Gastrocnemius medialis (tissue), 4 donors: Measurements from ENCODE around the gene RAB3IL1. TPM values are rescaled to one million over a fixed set of nuclear protein-coding genes. Genes with fewer than 3 reads are reported as not detected.
A peak's percentile ranks its signal among the peaks of the same experiment; 100 is the strongest.

Experiments
- ATAC-seq, 2 donors: fragments of 150-250 bp; one replicate each; pipeline ENCODE4 v1.9.1; 2016
- DNase-seq, 2 donors: peaks; one replicate each; pipeline ENCODE4 v3.0.0-alpha.2; 2019
- H3K27ac ChIP-seq, 4 donors: fragments of 200-600 bp; sonication (generic); 1 replicate in 1 of 4; 2 replicates in 3 of 4; pipeline ENCODE4 v1.5.1; 2016 to 2018; ENCODE audit warnings: mild to moderate bottlenecking in 2 of 4, moderate library complexity in 1 of 4
- H3K27me3 ChIP-seq, 3 donors: fragments of 200-600 bp; sonication (generic) in 2 of 3; 1 replicate in 1 of 3; 2 replicates in 2 of 3; pipeline versions ENCODE4 v1.5.1 to v1.6.0; 2016 to 2019; ENCODE audit warnings: mild to moderate bottlenecking in 1 of 3, moderate library complexity in 1 of 3
- H3K36me3 ChIP-seq, 2 donors: fragments of 200-600 bp; sonication (generic) in 1 of 2; one replicate each; pipeline ENCODE4 v1.5.1; 2017 to 2018
- H3K4me1 ChIP-seq, 2 donors: fragments of 200-600 bp; sonication (generic) in 1 of 2; one replicate each; pipeline ENCODE4 v1.5.1; 2016 to 2017; ENCODE audit warnings: mild to moderate bottlenecking in 2 of 2
- H3K4me3 ChIP-seq, 4 donors: fragments of 200-600 bp; sonication (generic) in 3 of 4; 1 replicate in 1 of 4; 2 replicates in 3 of 4; pipeline ENCODE4 v1.5.1; 2016 to 2019; ENCODE audit warnings: mild to moderate bottlenecking in 2 of 4
- H3K9me3 ChIP-seq, 3 donors: fragments of 200-600 bp; sonication (generic) in 2 of 3; 1 replicate in 1 of 3; 2 replicates in 2 of 3; pipeline ENCODE4 v1.5.1; 2016 to 2019
- CTCF ChIP-seq, 5 experiments: fragments of 450-650 bp in 3 of 5; fragments of 200-600 bp in 2 of 5; sonication (generic) in 2 of 5; IDR thresholded peaks in 4 of 5; conservative IDR thresholded peaks in 1 of 5; 1 replicate in 4 of 5; 2 replicates in 1 of 5; pipeline ENCODE4 v1.5.1; 2016 to 2019; ENCODE audit warnings: antibody characterized with exemption in 5 of 5, mild to moderate bottlenecking in 3 of 5, moderate library complexity in 3 of 5
- POLR2A ChIP-seq, 2 donors: fragments of 450-650 bp; IDR thresholded peaks; one replicate each; pipeline ENCODE4 v1.6.1; 2017; ENCODE audit warnings: antibody characterized with exemption in 2 of 2, mild to moderate bottlenecking in 2 of 2, moderate library complexity in 2 of 2
- in situ Hi-C, 4 donors: fragments of 200-750 bp; cut with MboI; loops; one replicate each; pipeline versions ENCODE4 v1.15.0 to v1.8.0; 2017; ENCODE audit warnings: low sequenced_read_pairs in 4 of 4
- intact Hi-C: fragments of 100-400 bp; cut with DNase I; formaldehyde crosslinking; loops from one replicate; pipeline ENCODE4 v1.15.1; 2023; ENCODE audit warnings: low total_unique reads
- total RNA-seq, 4 donors: library from RNA; depleted of rRNA; stranded (reverse); fragments of >200 nt; gene quantifications; one replicate each; pipeline versions ENCODE4 v1.1.0 to v1.2.3, GENCODE V29; 2016

RAB3IL1 gene
- total RNA-seq, 4 donors from 2014 or later, result 3.9 to 5.4 (median 4.9) TPM

DNA sequence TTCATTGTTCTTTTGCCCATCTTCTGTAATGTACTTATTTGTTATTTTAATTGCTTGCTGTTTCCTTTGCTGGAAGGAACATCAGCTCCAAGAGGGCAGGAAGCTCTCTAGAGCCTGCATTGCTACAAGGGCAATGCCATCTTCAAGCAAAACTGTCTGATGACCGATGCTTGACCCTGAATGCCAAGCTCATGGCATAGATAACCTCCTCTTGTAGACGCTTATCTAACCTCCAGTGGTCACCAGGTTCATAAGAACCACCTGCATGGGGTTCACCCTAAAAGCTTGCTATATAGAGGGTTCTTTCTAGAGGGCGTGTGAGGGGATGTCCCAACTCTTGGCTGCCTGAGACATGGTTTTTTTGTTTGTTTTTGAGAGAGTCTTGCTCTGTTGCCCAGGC, 42.5 kb downstream of the RAB3IL1 start:
- Histone ChIP-seq H3K4me3 (no peak overlapping the region), H3K27me3 (no peaks in the 10 kb centered on the region), H3K9me3 (no peaks in the 10 kb centered on the region), H3K27ac (no peak overlapping the region), H3K4me1 (peaks cover 0 to 5% of the 10 kb centered on the region in 2 donors), H3K36me3 (peaks cover 0 to 39% of the 10 kb centered on the region in 2 donors)
- no peak for DNase-seq
- ATAC-seq, result no peak
- in situ Hi-C loops, result loop anchor here in 2 of 4 donors (10.0 kb wide), 2 partner anchors 210 to 230 kb away; no protein-coding TSS in a partner anchor
- intact Hi-C loops, result loop anchor here (5.0 kb wide), 1 partner anchor 78 kb away; no protein-coding TSS in a partner anchor
- TF ChIP-seq CTCF (IDR thresholded peaks at IDR 0.05 in 4 of 5, conservative IDR thresholded peaks at IDR 0.05 in 1 of 5) (no peak), POLR2A (IDR thresholded peaks at IDR 0.05) (no peak)

DNA sequence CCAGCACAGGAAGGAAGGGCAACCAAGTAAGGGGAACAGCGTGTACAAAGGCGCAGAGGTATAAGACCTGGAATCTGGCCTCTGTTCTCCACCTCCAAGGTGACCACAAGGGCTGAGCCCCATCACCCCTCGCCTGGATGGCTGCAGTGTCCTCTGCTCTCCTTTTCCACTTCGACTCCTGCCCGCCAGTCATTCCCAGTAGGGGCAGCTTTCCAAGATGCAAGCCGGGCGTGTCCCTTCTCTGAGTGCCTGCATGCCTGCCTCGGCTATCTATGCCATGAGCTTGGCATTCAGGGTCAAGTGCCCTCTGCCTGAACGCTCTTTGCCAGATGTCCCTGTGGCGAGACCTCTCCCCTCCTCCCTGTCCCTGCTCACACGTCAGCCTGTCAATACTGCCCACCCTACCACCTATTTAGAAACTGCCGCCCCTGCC, 43.0 kb downstream of the RAB3IL1 start:
- Histone ChIP-seq H3K4me3 (no peak overlapping the region), H3K36me3 (peaks cover 0 to 35% of the 10 kb centered on the region in 2 donors), H3K27ac (no peak overlapping the region), H3K9me3 (no peaks in the 10 kb centered on the region), H3K4me1 (peaks cover 0 to 5% of the 10 kb centered on the region in 2 donors), H3K27me3 (no peaks in the 10 kb centered on the region)
- DNase-seq, result peak in 1 of 2 donors; percentile 43
- intact Hi-C loops, result loop anchor here (5.0 kb wide), 1 partner anchor 77 kb away; no protein-coding TSS in a partner anchor
- in situ Hi-C loops, result loop anchor here in 2 of 4 donors (10.0 kb wide), 2 partner anchors 210 to 230 kb away; no protein-coding TSS in a partner anchor
- ATAC-seq, result no peak
- TF ChIP-seq CTCF (IDR thresholded peaks at IDR 0.05 in 4 of 5, conservative IDR thresholded peaks at IDR 0.05 in 1 of 5) (no peak), POLR2A (IDR thresholded peaks at IDR 0.05) (no peak)

DNA sequence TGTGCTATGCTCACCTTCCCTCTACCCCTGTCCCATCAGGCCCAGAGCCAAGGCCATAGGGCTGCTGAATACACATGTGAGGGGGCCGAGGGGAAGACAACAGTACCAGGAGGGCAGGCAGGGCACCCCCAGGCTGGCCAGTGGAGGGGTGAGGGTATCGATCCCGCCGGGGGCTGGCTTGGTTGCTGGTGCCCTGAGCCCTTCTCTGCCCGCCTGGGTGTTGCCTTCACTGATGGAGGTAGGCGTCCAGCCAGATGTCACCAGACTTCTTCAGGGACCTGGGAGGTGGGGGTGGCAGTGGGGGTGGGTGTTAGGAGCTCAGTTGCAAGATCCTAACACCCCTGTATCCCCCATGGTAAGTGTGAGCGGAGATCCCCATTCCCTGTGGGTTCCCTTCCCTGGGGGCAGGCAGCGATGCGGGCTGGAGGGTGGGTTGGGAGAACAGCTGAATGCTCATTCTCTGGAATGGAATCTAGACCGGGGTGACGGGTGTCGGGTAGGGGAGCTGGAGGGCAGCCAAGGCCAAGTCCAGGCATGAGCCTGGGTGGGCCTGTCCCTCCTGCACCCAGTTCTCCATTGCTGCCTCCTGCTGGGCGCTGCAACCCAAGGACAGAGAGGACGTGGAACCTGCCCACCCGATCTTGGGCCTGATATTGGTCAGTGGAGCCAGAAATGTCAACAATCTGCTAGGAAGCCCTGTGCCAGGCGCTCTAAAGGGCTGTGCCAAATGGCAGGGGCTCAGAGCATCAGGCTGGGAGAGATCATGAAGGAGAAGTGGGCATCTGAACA, 43.6 kb downstream of the RAB3IL1 start:
- Histone ChIP-seq H3K36me3 (peaks cover 0 to 28% of the 10 kb centered on the region in 2 donors), H3K27ac (no peak overlapping the region), H3K27me3 (no peaks in the 10 kb centered on the region), H3K4me3 (no peak overlapping the region), H3K9me3 (no peaks in the 10 kb centered on the region), H3K4me1 (peaks cover 0 to 5% of the 10 kb centered on the region in 2 donors)
- intact Hi-C loops (loop anchor here (5.0 kb wide), 1 partner anchor 76 kb away; no protein-coding TSS in a partner anchor), in situ Hi-C loops (loop anchor here in 2 of 4 donors (10.0 kb wide), 2 partner anchors 211 to 231 kb away; no protein-coding TSS in a partner anchor)
- TF ChIP-seq CTCF (IDR thresholded peaks at IDR 0.05 in 4 of 5, conservative IDR thresholded peaks at IDR 0.05 in 1 of 5) (no peak), POLR2A (IDR thresholded peaks at IDR 0.05) (no peak)
- no peak for DNase-seq
- no peak for ATAC-seq

DNA sequence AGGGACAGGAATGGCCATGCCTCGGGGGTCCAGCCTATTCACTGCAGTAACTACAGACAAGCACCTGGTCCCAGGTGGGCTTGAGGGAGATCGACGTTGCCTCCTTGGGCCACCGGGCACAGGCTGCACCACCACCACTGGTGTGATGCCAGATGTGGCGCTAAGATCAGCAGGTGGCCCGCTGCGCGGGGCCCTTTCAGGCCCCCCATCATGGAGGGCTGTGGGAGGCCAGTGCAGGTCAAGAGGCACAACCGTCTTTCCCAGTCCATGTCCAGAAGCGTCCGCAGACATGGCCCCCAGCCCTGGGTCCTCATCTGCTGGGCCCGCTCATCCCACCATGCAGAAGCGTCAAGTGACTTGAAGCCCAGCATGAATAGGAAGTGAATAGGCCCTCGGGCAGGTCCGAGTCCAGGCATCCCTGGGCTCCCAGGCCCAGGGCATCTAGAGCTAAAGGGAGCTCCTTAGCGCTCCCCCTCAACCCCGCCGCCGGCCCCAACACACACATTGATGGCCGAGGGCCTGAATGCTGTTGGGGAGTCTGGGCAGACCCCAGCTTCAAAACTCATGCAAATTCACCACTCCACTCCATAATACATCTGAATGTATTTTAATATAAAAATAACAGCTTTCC, 44.3 kb downstream of the RAB3IL1 start:
- intact Hi-C loops, result loop anchor here (5.0 kb wide), 1 partner anchor 76 kb away; no protein-coding TSS in a partner anchor
- Histone ChIP-seq H3K27ac (no peak overlapping the region), H3K4me1 (peaks cover 0 to 5% of the 10 kb centered on the region in 2 donors)

More for the DNA sequence above, 44.3 kb downstream of the RAB3IL1 start:
- Histone ChIP-seq H3K36me3 (peaks cover 0 to 21% of the 10 kb centered on the region in 2 donors), H3K4me3 (no peak overlapping the region), H3K9me3 (no peaks in the 10 kb centered on the region), H3K27me3 (no peaks in the 10 kb centered on the region)
- TF ChIP-seq POLR2A (IDR thresholded peaks at IDR 0.05) (no peak), CTCF (IDR thresholded peaks at IDR 0.05 in 4 of 5, conservative IDR thresholded peaks at IDR 0.05 in 1 of 5) (peak in 1 of 5 experiments; percentile 2)
- in situ Hi-C loops, result loop anchor here in 2 of 4 donors (10.0 kb wide), 2 partner anchors 212 to 232 kb away; no protein-coding TSS in a partner anchor
- no peak for ATAC-seq
- no peak for DNase-seq
